Measurements from ENCODE around the gene NUP93. TPM values are rescaled to one million over a fixed set of nuclear protein-coding genes. Genes with fewer than 3 reads are reported as not detected.

NUP93 gene
- polyA plus RNA-seq, 1 of the 3 experiments (the other 2 are of a cell fraction): 43.1 TPM

- 56% methylated on average over 3 of the region's 3 CpGs for WGBS (ENCODE audit: low lambda C conversion rate)
- no peaks in the 10 kb centered on the region for H3K9me3 ChIP-seq
- peak overlapping the region in 1 of 2 experiments; percentile 69; a peak in 2 of 4 replicates for H3K27ac ChIP-seq (ENCODE audit: low read depth in 2 of 2, low read length in 1 of 2)
- H4K20me1 ChIP-seq (ENCODE audit: insufficient read depth): no peaks in the 10 kb centered on the region
- no peaks in the 10 kb centered on the region for H3K9me2 ChIP-seq
- no peak overlapping the region for H3K9ac ChIP-seq
- H3K4me3 ChIP-seq (ENCODE audit: low read depth in 2 of 2, low read length in 1 of 2): no peak overlapping the region
- peaks cover 3 to 12% of the 10 kb centered on the region in 2 experiments; a peak in 3 of 4 replicates for H3K4me1 ChIP-seq (ENCODE audit: control insufficient read depth in 1 of 2, insufficient read depth in 2 of 2, low read depth in 1 of 2, low read length in 1 of 2)
- H3K27me3 ChIP-seq (ENCODE audit: insufficient read depth): no peaks in the 10 kb centered on the region
- H3F3A ChIP-seq (replicated peaks; ENCODE audit: insufficient read depth): peaks cover 14% of the 10 kb centered on the region
- peaks cover 7 to 20% of the 10 kb centered on the region in 2 experiments for H3K36me3 ChIP-seq (replicated peaks in 1 of 2; ENCODE audit: control insufficient read depth in 1 of 2, insufficient read depth in 2 of 2, low read length in 1 of 2)
- peak overlapping the region; percentile 42; the same call in 1 of the 2 replicates for H3K4me2 ChIP-seq
- CTCF ChIA-PET: interaction anchor here (1.0 to 1.1 kb wide), 2 partner anchors 14 to 17 kb away, joined by 3 to 4 read pairs; no protein-coding TSS in a partner anchor
- no peaks in the 10 kb centered on the region; the same call in 1 of the 2 replicates for H3K79me2 ChIP-seq (ENCODE audit: insufficient read depth)
- no peak overlapping the region for H2AFZ ChIP-seq (ENCODE audit: low read depth)
- DNase-seq: no peak
- POLR2A ChIA-PET: interaction anchor here (0.6 kb wide), 2 partner anchors 140 to 323 kb away, joined by 3 to 8 read pairs; no protein-coding TSS in a partner anchor
- TF ChIP-seq ELF1 (IDR thresholded peaks at IDR 0.05): no peak
- TF ChIP-seq GATA2 (CRISPR knock-in tag; IDR thresholded peaks at IDR 0.05): no peak
- no peak for TF ChIP-seq NRF1 (IDR thresholded peaks at IDR 0.05; ENCODE audit: low read depth, low read length)
- peak; percentile 58; the same call in 1 of the 2 replicates for TF ChIP-seq FOSL2 (IDR thresholded peaks at IDR 0.05; ENCODE audit: borderline replicate concordance, low read depth)
- TF ChIP-seq TAF1 (IDR thresholded peaks at IDR 0.05; ENCODE audit: borderline replicate concordance, low read depth, low read length): no peak
- TF ChIP-seq USF2 (IDR thresholded peaks at IDR 0.05; ENCODE audit: borderline replicate concordance, low read depth, low read length): no peak
- no peak; the same call in 1 of the 2 replicates for TF ChIP-seq TEAD4 (IDR thresholded peaks at IDR 0.05; ENCODE audit: borderline replicate concordance, insufficient read depth)
- no peak for TF ChIP-seq IRF3 (IDR thresholded peaks at IDR 0.05; ENCODE audit: low read depth, low read length)
- TF ChIP-seq, protein P1, sequence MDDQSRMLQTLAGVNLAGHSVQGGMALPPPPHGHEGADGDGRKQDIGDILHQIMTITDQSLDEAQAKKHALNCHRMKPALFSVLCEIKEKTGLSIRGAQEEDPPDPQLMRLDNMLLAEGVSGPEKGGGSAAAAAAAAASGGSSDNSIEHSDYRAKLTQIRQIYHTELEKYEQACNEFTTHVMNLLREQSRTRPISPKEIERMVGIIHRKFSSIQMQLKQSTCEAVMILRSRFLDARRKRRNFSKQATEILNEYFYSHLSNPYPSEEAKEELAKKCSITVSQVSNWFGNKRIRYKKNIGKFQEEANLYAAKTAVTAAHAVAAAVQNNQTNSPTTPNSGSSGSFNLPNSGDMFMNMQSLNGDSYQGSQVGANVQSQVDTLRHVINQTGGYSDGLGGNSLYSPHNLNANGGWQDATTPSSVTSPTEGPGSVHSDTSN (IDR thresholded peaks at IDR 0.05): peak; percentile 3; the same call in 1 of the 2 replicates
- no peak for TF ChIP-seq CHD2 (IDR thresholded peaks at IDR 0.05; ENCODE audit: low read length, partially characterized antibody)
- no peak for TF ChIP-seq GABPA (IDR thresholded peaks at IDR 0.05; ENCODE audit: low read depth)
- no peak for TF ChIP-seq FOXJ3 (CRISPR knock-in tag; IDR thresholded peaks at IDR 0.05)
- TF ChIP-seq USF1 (IDR thresholded peaks at IDR 0.05; ENCODE audit: borderline replicate concordance, low read depth): no peak
- TF ChIP-seq, protein P2, sequence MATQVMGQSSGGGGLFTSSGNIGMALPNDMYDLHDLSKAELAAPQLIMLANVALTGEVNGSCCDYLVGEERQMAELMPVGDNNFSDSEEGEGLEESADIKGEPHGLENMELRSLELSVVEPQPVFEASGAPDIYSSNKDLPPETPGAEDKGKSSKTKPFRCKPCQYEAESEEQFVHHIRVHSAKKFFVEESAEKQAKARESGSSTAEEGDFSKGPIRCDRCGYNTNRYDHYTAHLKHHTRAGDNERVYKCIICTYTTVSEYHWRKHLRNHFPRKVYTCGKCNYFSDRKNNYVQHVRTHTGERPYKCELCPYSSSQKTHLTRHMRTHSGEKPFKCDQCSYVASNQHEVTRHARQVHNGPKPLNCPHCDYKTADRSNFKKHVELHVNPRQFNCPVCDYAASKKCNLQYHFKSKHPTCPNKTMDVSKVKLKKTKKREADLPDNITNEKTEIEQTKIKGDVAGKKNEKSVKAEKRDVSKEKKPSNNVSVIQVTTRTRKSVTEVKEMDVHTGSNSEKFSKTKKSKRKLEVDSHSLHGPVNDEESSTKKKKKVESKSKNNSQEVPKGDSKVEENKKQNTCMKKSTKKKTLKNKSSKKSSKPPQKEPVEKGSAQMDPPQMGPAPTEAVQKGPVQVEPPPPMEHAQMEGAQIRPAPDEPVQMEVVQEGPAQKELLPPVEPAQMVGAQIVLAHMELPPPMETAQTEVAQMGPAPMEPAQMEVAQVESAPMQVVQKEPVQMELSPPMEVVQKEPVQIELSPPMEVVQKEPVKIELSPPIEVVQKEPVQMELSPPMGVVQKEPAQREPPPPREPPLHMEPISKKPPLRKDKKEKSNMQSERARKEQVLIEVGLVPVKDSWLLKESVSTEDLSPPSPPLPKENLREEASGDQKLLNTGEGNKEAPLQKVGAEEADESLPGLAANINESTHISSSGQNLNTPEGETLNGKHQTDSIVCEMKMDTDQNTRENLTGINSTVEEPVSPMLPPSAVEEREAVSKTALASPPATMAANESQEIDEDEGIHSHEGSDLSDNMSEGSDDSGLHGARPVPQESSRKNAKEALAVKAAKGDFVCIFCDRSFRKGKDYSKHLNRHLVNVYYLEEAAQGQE (IDR thresholded peaks at IDR 0.05; ENCODE audit: low read depth, low read length): no peak
- TF ChIP-seq, protein P3, sequence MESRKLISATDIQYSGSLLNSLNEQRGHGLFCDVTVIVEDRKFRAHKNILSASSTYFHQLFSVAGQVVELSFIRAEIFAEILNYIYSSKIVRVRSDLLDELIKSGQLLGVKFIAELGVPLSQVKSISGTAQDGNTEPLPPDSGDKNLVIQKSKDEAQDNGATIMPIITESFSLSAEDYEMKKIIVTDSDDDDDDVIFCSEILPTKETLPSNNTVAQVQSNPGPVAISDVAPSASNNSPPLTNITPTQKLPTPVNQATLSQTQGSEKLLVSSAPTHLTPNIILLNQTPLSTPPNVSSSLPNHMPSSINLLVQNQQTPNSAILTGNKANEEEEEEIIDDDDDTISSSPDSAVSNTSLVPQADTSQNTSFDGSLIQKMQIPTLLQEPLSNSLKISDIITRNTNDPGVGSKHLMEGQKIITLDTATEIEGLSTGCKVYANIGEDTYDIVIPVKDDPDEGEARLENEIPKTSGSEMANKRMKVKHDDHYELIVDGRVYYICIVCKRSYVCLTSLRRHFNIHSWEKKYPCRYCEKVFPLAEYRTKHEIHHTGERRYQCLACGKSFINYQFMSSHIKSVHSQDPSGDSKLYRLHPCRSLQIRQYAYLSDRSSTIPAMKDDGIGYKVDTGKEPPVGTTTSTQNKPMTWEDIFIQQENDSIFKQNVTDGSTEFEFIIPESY (IDR thresholded peaks at IDR 0.05; ENCODE audit: borderline replicate concordance, low read depth): no peak
- TF ChIP-seq MXI1 (IDR thresholded peaks at IDR 0.05; ENCODE audit: low read depth, low read length): no peak
- TF ChIP-seq, protein P4, sequence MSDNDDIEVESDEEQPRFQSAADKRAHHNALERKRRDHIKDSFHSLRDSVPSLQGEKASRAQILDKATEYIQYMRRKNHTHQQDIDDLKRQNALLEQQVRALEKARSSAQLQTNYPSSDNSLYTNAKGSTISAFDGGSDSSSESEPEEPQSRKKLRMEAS (IDR thresholded peaks at IDR 0.05; ENCODE audit: low read depth): no peak
- no peak for TF ChIP-seq SIN3A (IDR thresholded peaks at IDR 0.05; ENCODE audit: borderline replicate concordance, low read depth, low read length)
- no peak for TF ChIP-seq CTCF (IDR thresholded peaks at IDR 0.05)
Observed at GRCh38 chr16:56807011-56807675, 77.2 kb downstream of the NUP93 start.
